HEK293 (cell line): Measurements from ENCODE around the gene CCDC120.

Experiments
- ELK4 ChIP-seq: IDR thresholded peaks from 2 replicates; pipeline ENCODE4 v1.6.1; 2011; ENCODE audit warnings: mild to moderate bottlenecking, low read depth, low read length, borderline replicate concordance
- GLIS1 ChIP-seq: fragments of 450-650 bp; formaldehyde crosslinking; IDR thresholded peaks from 2 replicates; pipeline ENCODE4 v1.5.1; 2016; ENCODE audit warnings: missing biosample characterization, missing genetic modification characterization
- HOXA7 ChIP-seq: sonication (generic); formaldehyde crosslinking; IDR thresholded peaks from 2 replicates; pipeline ENCODE4 v1.8.1; 2022; ENCODE audit warnings: missing genetic modification reagents, borderline replicate concordance
- IKZF3 ChIP-seq: fragments of 450-650 bp; IDR thresholded peaks from 2 replicates; pipeline ENCODE4 v1.5.0; 2018; ENCODE audit warnings: missing biosample characterization, mild to moderate bottlenecking, missing genetic modification characterization, moderate library complexity
- KLF8 ChIP-seq: fragments of 450-650 bp; formaldehyde crosslinking; IDR thresholded peaks from 2 replicates; pipeline ENCODE4 v1.5.1; 2016; ENCODE audit warnings: missing biosample characterization, missing genetic modification characterization
- OVOL3 ChIP-seq: fragments of 450-650 bp; formaldehyde crosslinking; IDR thresholded peaks from 2 replicates; pipeline ENCODE4 v1.5.1; 2016; ENCODE audit warnings: missing biosample characterization, missing genetic modification characterization
- PRDM2 ChIP-seq: fragments of 450-650 bp; formaldehyde crosslinking; IDR thresholded peaks from 2 replicates; pipeline ENCODE4 v1.5.1; 2016; ENCODE audit warnings: missing biosample characterization, missing genetic modification characterization, borderline replicate concordance
- SCRT1 ChIP-seq: fragments of 450-650 bp; formaldehyde crosslinking; IDR thresholded peaks from 2 replicates; pipeline ENCODE4 v1.5.1; 2016; ENCODE audit warnings: missing biosample characterization, missing genetic modification characterization, borderline replicate concordance
- WT1 ChIP-seq: fragments of 450-650 bp; formaldehyde crosslinking; IDR thresholded peaks from 2 replicates; pipeline ENCODE4 v1.5.1; 2016; ENCODE audit warnings: missing biosample characterization, missing genetic modification characterization
- ZFP3 ChIP-seq: fragments of 450-650 bp; formaldehyde crosslinking; IDR thresholded peaks from 2 replicates; pipeline ENCODE4 v1.5.1; 2016; ENCODE audit warnings: low read depth, missing biosample characterization, missing genetic modification characterization
- ZNF121 ChIP-seq: fragments of 450-650 bp; formaldehyde crosslinking; IDR thresholded peaks from 2 replicates; pipeline ENCODE4 v1.5.1; 2016; ENCODE audit warnings: missing biosample characterization, missing genetic modification characterization
- ZNF132 ChIP-seq: fragments of 450-650 bp; formaldehyde crosslinking; IDR thresholded peaks from 2 replicates; pipeline ENCODE4 v1.5.1; 2017; ENCODE audit warnings: missing biosample characterization, missing genetic modification characterization, borderline replicate concordance
- ZNF391 ChIP-seq: fragments of 450-650 bp; formaldehyde crosslinking; IDR thresholded peaks from 2 replicates; pipeline ENCODE4 v1.5.1; 2016; ENCODE audit warnings: low read depth, missing biosample characterization, missing genetic modification characterization, borderline replicate concordance
- ZNF416 ChIP-seq: fragments of 450-650 bp; formaldehyde crosslinking; IDR thresholded peaks from 2 replicates; pipeline ENCODE4 v1.5.1; 2016; ENCODE audit warnings: missing biosample characterization, missing genetic modification characterization
- ZNF426 ChIP-seq: fragments of 450-650 bp; formaldehyde crosslinking; IDR thresholded peaks from 2 replicates; pipeline ENCODE4 v1.5.1; 2017; ENCODE audit warnings: missing biosample characterization, missing genetic modification characterization, mild to moderate bottlenecking, inconsistent platforms, moderate library complexity
- ZNF521 ChIP-seq: fragments of 450-650 bp; formaldehyde crosslinking; IDR thresholded peaks from 2 replicates; pipeline ENCODE4 v1.5.1; 2017; ENCODE audit warnings: missing biosample characterization, mild to moderate bottlenecking, missing genetic modification characterization
- ZNF544 ChIP-seq: fragments of 450-650 bp; formaldehyde crosslinking; IDR thresholded peaks from 2 replicates; pipeline ENCODE4 v1.5.0; 2017; ENCODE audit warnings: missing biosample characterization, missing genetic modification characterization
- ZNF549 ChIP-seq: fragments of 450-650 bp; IDR thresholded peaks from 2 replicates; pipeline ENCODE4 v1.5.1; 2018; ENCODE audit warnings: missing biosample characterization, missing genetic modification characterization, mild to moderate bottlenecking, inconsistent platforms, moderate library complexity
- ZNF596 ChIP-seq: fragments of 450-650 bp; IDR thresholded peaks from 2 replicates; pipeline ENCODE4 v1.5.0; 2018; ENCODE audit warnings: missing biosample characterization, mild to moderate bottlenecking, missing genetic modification characterization, moderate library complexity
- ZNF654 ChIP-seq: fragments of 450-650 bp; formaldehyde crosslinking; IDR thresholded peaks from 2 replicates; pipeline ENCODE4 v1.5.1; 2016; ENCODE audit warnings: low read depth, missing biosample characterization, missing genetic modification characterization
- ZNF658 ChIP-seq: fragments of 450-650 bp; formaldehyde crosslinking; IDR thresholded peaks from 2 replicates; pipeline ENCODE4; 2016; ENCODE audit warnings: missing biosample characterization, missing genetic modification characterization
- ZNF660 ChIP-seq: fragments of 450-650 bp; IDR thresholded peaks from 2 replicates; pipeline ENCODE4 v1.5.1; 2018; ENCODE audit warnings: missing biosample characterization, mild to moderate bottlenecking, missing genetic modification characterization
- ZNF701 ChIP-seq: fragments of 450-650 bp; formaldehyde crosslinking; IDR thresholded peaks from 2 replicates; pipeline ENCODE4 v1.5.1; 2016; ENCODE audit warnings: missing biosample characterization, missing genetic modification characterization
- ZNF776 ChIP-seq: fragments of 450-650 bp; formaldehyde crosslinking; IDR thresholded peaks from 2 replicates; pipeline ENCODE4 v1.5.0; 2017; ENCODE audit warnings: missing biosample characterization, missing genetic modification characterization, borderline replicate concordance
- ZSCAN23 ChIP-seq: fragments of 450-650 bp; formaldehyde crosslinking; IDR thresholded peaks from 2 replicates; pipeline ENCODE4 v1.5.1; 2016; ENCODE audit warnings: missing biosample characterization, missing genetic modification characterization
- TF ChIP-seq, protein P1 (sequence below): fragments of 450-650 bp; formaldehyde crosslinking; IDR thresholded peaks from 2 replicates; pipeline ENCODE4 v1.5.1; 2016; ENCODE audit warnings: missing biosample characterization, missing genetic modification characterization
- TF ChIP-seq, protein P2 (sequence below): fragments of 450-650 bp; formaldehyde crosslinking; IDR thresholded peaks from 2 replicates; pipeline ENCODE4 v1.5.1; 2017; ENCODE audit warnings: missing biosample characterization, missing genetic modification characterization
- TF ChIP-seq, protein P3 (sequence below): fragments of 450-650 bp; formaldehyde crosslinking; IDR thresholded peaks from 2 replicates; pipeline ENCODE4 v1.5.1; 2016; ENCODE audit warnings: missing biosample characterization, missing genetic modification characterization

Gene CCDC120

GRCh38 chrX:49073601-49074575 lies 15.1 kb downstream of the CCDC120 start, which contains the start of gene PRAF2 (continued):
- no peak for TF ChIP-seq ZNF654
- peak; percentile 92 for TF ChIP-seq KLF8 (tag by site-specific recombination)
- no peak for TF ChIP-seq ZFP3 (tag by site-specific recombination)
- TF ChIP-seq, protein P1, sequence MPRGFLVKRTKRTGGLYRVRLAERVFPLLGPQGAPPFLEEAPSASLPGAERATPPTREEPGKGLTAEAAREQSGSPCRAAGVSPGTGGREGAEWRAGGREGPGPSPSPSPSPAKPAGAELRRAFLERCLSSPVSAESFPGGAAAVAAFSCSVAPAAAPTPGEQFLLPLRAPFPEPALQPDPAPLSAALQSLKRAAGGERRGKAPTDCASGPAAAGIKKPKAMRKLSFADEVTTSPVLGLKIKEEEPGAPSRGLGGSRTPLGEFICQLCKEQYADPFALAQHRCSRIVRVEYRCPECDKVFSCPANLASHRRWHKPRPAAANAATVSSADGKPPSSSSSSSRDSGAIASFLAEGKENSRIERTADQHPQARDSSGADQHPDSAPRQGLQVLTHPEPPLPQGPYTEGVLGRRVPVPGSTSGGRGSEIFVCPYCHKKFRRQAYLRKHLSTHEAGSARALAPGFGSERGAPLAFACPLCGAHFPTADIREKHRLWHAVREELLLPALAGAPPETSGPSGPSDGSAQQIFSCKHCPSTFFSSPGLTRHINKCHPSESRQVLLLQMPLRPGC (tag by site-specific recombination) = no peak
- TF ChIP-seq HOXA7 (CRISPR knock-in tag) = no peak
- TF ChIP-seq ZNF521 (tag by site-specific recombination) = no peak
- TF ChIP-seq ZNF416 (tag by site-specific recombination) = no peak
- TF ChIP-seq ZNF391 (tag by site-specific recombination) = no peak; the same call in 1 of the 2 replicates
- no peak for TF ChIP-seq IKZF3 (tag by site-specific recombination)
- TF ChIP-seq ZNF776 (tag by site-specific recombination) = no peak
- peak; percentile 75 for TF ChIP-seq ZNF660 (tag by site-specific recombination)
- TF ChIP-seq ELK4 = no peak
- no peak for TF ChIP-seq PRDM2 (tag by site-specific recombination)
- TF ChIP-seq WT1 (tag by site-specific recombination) = 0 out of 2 replicates have a peak, but pooled peaks have one; percentile 40
- no peak for TF ChIP-seq OVOL3 (tag by site-specific recombination)
- TF ChIP-seq ZNF701 = no peak
- TF ChIP-seq SCRT1 = no peak
- TF ChIP-seq ZNF121 = no peak
- no peak for TF ChIP-seq ZNF596 (tag by site-specific recombination)
- peak; percentile 54 for TF ChIP-seq GLIS1 (tag by site-specific recombination)
- no peak for TF ChIP-seq ZNF544 (tag by site-specific recombination)
- TF ChIP-seq, protein P2, sequence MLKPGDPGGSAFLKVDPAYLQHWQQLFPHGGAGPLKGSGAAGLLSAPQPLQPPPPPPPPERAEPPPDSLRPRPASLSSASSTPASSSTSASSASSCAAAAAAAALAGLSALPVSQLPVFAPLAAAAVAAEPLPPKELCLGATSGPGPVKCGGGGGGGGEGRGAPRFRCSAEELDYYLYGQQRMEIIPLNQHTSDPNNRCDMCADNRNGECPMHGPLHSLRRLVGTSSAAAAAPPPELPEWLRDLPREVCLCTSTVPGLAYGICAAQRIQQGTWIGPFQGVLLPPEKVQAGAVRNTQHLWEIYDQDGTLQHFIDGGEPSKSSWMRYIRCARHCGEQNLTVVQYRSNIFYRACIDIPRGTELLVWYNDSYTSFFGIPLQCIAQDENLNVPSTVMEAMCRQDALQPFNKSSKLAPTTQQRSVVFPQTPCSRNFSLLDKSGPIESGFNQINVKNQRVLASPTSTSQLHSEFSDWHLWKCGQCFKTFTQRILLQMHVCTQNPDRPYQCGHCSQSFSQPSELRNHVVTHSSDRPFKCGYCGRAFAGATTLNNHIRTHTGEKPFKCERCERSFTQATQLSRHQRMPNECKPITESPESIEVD (tag by site-specific recombination) = no peak
- no peak for TF ChIP-seq ZNF132 (tag by site-specific recombination)
- no peak for TF ChIP-seq ZSCAN23 (tag by site-specific recombination)
- no peak for TF ChIP-seq ZNF426 (tag by site-specific recombination)
- no peak for TF ChIP-seq ZNF658 (tag by site-specific recombination)
- no peak for TF ChIP-seq ZNF549 (tag by site-specific recombination)
- TF ChIP-seq, protein P3, sequence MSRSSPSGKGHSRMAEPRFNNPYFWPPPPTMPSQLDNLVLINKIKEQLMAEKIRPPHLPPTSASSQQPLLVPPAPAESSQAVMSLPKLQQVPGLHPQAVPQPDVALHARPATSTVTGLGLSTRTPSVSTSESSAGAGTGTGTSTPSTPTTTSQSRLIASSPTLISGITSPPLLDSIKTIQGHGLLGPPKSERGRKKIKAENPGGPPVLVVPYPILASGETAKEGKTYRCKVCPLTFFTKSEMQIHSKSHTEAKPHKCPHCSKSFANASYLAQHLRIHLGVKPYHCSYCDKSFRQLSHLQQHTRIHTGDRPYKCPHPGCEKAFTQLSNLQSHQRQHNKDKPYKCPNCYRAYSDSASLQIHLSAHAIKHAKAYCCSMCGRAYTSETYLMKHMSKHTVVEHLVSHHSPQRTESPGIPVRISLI = no peak
